Middle frontal gyrus (tissue), 1 donor: ENCODE data around the gene ZNF680.
"Not testable (repeated sequence)": the region's sequence is repeated elsewhere in the genome, so short reads cannot be mapped to it uniquely, and the experiment has no call there.

Source experiments
- DNase-seq: peaks from one replicate; pipeline ENCODE4 v3.0.0-alpha.2; 2015; ENCODE audit warnings: low spot score; ENCODE audit errors: extremely low spot score

The ZNF680 gene

DNA sequence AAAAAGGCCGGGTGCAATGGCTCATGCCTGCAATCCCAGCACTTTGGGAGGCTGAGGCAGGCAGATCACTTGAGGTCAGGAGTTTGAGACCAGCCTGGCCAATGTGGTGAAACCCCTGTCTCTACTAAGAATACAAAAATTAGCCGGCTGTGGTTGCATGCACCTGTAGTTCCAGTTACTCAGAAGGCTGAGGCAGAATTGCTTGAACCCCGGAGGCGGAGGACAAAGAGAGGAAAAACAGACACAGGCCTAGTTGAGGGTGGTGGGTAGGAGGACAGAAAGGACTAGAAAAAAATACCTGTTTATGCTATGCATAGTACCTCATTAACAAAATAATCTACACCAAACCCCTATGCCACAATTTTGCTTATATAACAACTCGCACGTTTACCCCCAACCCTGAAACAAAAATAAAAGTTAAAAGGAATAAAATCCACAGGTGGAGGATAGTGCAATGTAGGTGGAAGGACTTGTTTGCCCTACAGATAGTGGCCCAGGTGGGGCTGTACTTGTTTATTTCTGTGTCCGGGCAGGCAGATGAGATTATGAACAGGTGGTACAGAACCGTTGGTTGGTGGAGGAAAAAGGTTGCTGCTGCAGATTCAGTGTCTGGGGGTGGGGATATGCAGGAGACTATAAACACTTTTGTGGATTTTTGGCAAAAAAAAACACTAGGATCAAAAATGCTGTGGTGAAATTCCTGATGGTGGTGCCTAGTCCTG is 5.1 kb downstream of the ZNF680 start:
- no peak for DNase-seq

GRCh38 chr7:64555046-64555445 is 7.8 kb downstream of the ZNF680 start:
- no peak for DNase-seq

DNA sequence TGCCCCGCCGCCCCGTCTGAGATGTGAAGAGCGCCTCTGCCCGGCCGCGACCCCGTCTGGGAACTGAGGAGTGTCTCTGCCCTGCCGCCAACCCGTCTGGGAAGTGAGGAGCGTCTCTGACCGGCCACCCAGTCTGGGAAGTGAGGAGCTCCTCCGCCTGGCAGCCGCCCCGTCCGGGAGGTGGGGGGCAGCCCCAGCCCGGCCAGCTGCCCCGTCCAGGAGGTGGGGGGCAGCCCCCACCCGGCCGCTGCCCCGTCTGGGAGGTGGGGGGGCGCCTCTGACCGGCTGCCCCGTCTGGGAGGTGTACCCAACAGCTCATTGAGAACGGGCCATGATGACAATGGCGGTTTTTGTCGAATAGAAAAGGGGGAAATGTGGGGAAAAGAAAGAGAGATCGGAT is 8.7 kb downstream of the ZNF680 start:
- DNase-seq, result not testable (repeated sequence)

GRCh38 chr7:64551375-64552142 is 11.3 kb downstream of the ZNF680 start:
- no peak for DNase-seq

GRCh38 chr7:64544010-64544409 is 18.9 kb downstream of the ZNF680 start:
- no peak for DNase-seq

DNA sequence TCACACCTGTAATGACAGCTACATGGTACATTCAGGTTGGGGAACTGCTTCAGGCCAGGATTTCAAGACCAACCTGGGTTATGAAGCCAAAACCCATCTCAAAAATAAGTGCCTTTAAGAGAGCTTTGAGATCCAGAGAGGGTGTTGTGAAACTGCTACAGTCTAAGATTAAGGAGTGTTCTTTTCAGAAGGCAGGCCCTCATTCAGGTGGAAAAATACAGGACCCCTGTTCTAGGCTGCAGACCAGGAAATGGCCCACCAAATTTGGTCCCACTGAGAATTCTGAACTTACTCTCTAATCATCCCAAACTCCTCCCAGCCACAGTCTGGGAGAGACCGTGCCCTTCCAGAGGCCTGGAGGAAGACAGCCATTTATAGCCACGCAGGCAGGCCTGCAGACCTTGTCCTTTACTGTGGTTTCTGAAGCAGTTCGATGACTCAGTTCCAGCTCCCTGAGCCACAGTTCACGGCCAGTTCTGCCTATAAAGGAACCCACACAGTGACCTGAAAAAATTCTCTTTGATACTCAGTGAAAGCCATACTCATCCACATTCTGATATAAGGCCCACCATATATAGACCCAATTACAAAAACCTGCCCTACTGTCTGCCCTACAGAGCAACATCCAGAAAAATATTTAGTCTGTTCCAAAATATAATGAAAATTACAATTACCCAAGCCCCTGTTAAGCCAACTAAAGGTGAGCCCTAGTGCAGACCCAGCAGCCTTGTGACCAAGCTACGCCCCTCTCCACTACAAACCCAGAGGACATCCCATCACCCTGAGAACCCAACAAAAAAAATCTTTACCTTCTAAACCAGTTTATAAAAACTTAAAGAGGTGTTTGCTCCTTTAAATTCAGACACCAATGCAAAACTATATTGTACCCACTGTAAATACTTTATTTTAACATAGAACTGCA is 21.2 kb downstream of the ZNF680 start:
- no peak for DNase-seq

DNA sequence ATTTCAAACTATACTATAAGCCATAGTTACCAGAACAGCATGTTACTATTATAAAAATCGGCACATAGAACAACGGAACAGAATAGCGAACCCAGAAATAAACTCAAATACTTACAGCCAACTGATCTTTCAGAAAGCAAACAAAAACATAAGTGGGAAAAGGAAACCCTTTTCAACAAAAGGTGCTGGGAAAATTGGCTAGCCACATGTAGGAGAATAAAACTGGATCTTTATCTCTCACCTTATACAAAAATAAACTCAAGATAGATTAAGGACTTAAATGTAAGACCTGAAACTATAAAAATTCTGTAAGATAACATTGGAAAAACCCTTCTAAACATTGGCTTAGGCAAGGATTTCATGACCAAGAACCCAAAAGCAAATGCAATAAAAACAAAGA is 29.1 kb downstream of the ZNF680 start:
- DNase-seq, result no peak

DNA sequence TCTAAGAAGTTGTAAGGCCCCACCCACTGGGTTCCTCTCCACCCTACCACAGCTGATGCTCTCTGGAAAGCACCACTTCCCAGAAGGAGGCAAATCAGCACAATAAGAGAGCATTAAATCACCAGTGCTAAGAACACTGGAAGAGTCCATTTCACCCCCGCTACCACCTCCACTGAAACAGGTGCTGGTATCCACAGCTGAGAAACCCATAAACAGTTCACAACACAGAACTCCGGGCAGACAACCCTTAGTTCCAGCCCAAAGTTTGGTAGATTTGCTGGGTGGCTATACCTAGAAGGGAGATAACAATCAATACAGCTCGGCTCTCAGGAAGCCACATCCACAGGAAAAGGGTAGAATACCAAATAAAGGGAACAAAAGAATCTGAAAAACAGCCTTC is 34.1 kb downstream of the ZNF680 start:
- no peak for DNase-seq

DNA sequence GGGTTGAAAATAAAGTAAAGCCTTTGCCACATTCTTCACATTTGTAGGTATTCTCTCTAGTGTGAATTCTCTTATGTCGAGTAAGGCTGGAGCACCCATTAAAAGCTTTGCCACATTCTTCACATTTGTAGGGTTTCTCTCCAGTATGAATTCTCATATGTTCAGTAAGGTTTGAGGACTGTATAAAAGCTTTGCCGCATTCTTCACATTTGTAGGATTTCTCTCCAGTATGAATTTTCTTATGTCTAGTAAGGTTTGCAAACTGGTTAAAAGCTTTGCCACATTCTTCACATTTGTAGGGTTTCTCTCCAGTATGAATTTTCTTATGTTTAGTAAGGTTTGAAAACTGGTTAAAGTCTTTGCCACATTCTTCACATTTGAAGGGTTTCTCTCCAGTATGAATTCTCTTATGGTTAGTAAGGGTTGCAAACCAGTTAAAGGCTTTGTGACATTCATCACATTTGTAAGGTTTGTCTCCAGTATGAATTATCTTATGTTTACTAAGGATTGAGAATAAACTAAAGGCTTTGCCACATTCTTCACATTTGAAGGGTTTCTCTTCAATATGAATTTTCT is 41.4 kb downstream of the ZNF680 start:
- no peak for DNase-seq

GRCh38 chr7:64516451-64516850 is 46.4 kb downstream of the ZNF680 start:
- DNase-seq, result no peak

GRCh38 chr7:64515781-64516180 is 47.1 kb downstream of the ZNF680 start:
- DNase-seq, result no peak

GRCh38 chr7:64515330-64515729 is 47.5 kb downstream of the ZNF680 start:
- DNase-seq, result no peak

GRCh38 chr7:64509583-64509982 is 53.3 kb downstream of the ZNF680 start:
- DNase-seq, result no peak

DNA sequence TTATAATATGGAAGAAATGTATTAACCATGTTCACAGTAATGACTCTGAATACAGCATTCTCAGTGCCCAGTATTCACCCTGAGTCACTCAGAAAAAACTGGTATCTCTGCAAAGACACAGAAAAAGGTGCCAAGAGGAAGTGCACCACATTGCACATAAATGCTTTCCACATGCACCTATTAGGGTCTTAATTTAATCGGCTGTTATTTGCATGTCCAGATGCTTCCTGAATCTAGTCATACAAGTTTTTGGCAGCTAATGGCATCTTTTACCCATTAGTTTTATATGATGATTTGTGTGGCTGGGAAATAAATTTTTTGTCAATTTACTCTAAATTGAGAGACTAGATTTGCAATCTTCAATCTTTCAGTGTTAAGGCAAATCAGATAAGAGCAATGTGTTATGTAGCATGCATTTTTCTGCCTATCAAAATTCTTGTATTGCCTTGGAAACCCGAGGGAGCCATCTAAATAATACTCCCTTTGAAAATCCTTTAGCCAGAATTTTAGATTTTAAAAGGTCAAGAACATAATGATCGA is 58.2 kb downstream of the ZNF680 start:
- no peak for DNase-seq

GRCh38 chr7:64498270-64498669 is 64.6 kb downstream of the ZNF680 start:
- no peak for DNase-seq

GRCh38 chr7:64494912-64495461 is 67.9 kb downstream of the ZNF680 start:
- DNase-seq, result no peak

- DNase-seq, result no peak
Observed at GRCh38 chr7:64485623-64486022, 77.2 kb downstream of the ZNF680 start.
